IPS-11a (cell line): ENCODE measurements around the gene CNTN3.

Source experiments
- H3K4me3 ChIP-seq: one replicate; pipeline ENCODE4 v1.5.1; 2013; ENCODE audit warnings: low read depth, low read length, control low read depth

Gene CNTN3

GRCh38 chr3:74613060-74613459 lies 1.4 kb downstream of the CNTN3 start:
- H3K4me3 ChIP-seq = no peak overlapping the region

GRCh38 chr3:74611206-74611605 lies 3.3 kb downstream of the CNTN3 start:
- no peak overlapping the region for H3K4me3 ChIP-seq

- H3K4me3 ChIP-seq = no peak overlapping the region
Observed at GRCh38 chr3:74607803-74608202, 6.7 kb downstream of the CNTN3 start.

- H3K4me3 ChIP-seq = no peak overlapping the region
Observed at GRCh38 chr3:74606996-74607395, 7.5 kb downstream of the CNTN3 start.

- no peak overlapping the region for H3K4me3 ChIP-seq
Observed at GRCh38 chr3:74605437-74605836, 9.0 kb downstream of the CNTN3 start.

GRCh38 chr3:74603292-74603691 lies 11.2 kb downstream of the CNTN3 start:
- no peak overlapping the region for H3K4me3 ChIP-seq

GRCh38 chr3:74602471-74602870 lies 12.0 kb downstream of the CNTN3 start:
- H3K4me3 ChIP-seq = no peak overlapping the region

- no peak overlapping the region for H3K4me3 ChIP-seq
Observed at GRCh38 chr3:74601793-74602192, 12.7 kb downstream of the CNTN3 start.

- H3K4me3 ChIP-seq = no peak overlapping the region
Observed at GRCh38 chr3:74599564-74599963, 14.9 kb downstream of the CNTN3 start.

- no peak overlapping the region for H3K4me3 ChIP-seq
Observed at GRCh38 chr3:74593152-74593551, 21.3 kb downstream of the CNTN3 start.

- no peak overlapping the region for H3K4me3 ChIP-seq
Observed at GRCh38 chr3:74592359-74592758, 22.1 kb downstream of the CNTN3 start.

- no peak overlapping the region for H3K4me3 ChIP-seq
Observed at GRCh38 chr3:74591946-74592345, 22.5 kb downstream of the CNTN3 start.

- H3K4me3 ChIP-seq = no peak overlapping the region
Observed at GRCh38 chr3:74591342-74591741, 23.1 kb downstream of the CNTN3 start.

GRCh38 chr3:74590620-74591262 lies 23.7 kb downstream of the CNTN3 start:
- no peak overlapping the region for H3K4me3 ChIP-seq

GRCh38 chr3:74584782-74585181 lies 29.7 kb downstream of the CNTN3 start:
- H3K4me3 ChIP-seq = no peak overlapping the region

GRCh38 chr3:74582982-74583381 lies 31.5 kb downstream of the CNTN3 start:
- no peak overlapping the region for H3K4me3 ChIP-seq

GRCh38 chr3:74575857-74576256 lies 38.6 kb downstream of the CNTN3 start:
- no peak overlapping the region for H3K4me3 ChIP-seq

GRCh38 chr3:74571118-74571517 lies 43.3 kb downstream of the CNTN3 start:
- H3K4me3 ChIP-seq = no peak overlapping the region
